Caco-2 (cell line): ENCODE data around the gene MYRF. TPM values are rescaled to one million over a fixed set of nuclear protein-coding genes. Genes with fewer than 3 reads are reported as not detected.

ENCODE experiments used
- BruUV-seq: library from RNA; stranded (reverse); fragments of 400-500 nt; replicated peaks from 2 replicates; lab custom pipeline; 2021; lab: Mats Ljungman, UMichigan
- CTCF ChIA-PET: fragments of 300-600 bp; sonication (Branson Sonifier 250); formaldehyde crosslinking; loops from one replicate; lab custom pipeline; 2022; ENCODE audit warnings: antibody characterized with exemption; lab: Charles Lee
- POLR2A ChIA-PET: fragments of 300-600 bp; sonication (Branson Sonifier 250); formaldehyde crosslinking; loops from one replicate; lab custom pipeline; 2022; ENCODE audit warnings: antibody characterized with exemption; lab: Charles Lee
- DNase-seq, 2 experiments: peaks; one replicate each; pipeline versions ENCODE4 v3.0.0 to v3.0.0-alpha.2; 2020 to 2022
- H3K27me3 ChIP-seq: replicated peaks from 2 replicates; pipeline ENCODE4 v1.6.0; 2011; ENCODE audit warnings: low read length; ENCODE audit not compliant: control insufficient read depth, insufficient read depth
- H3K36me3 ChIP-seq: 2 replicates; pipeline ENCODE4 v1.5.1; 2011; ENCODE audit warnings: low read length; ENCODE audit not compliant: control insufficient read depth, insufficient read depth
- H3K4me1 ChIP-seq: fragments of 250-450 bp; sonication (Bioruptor Pico); 2 replicates; pipeline ENCODE4 v1.5.1; 2020; ENCODE audit warnings: mild to moderate bottlenecking
- H3K4me3 ChIP-seq: 2 replicates; pipeline ENCODE4 v1.5.1; 2011; ENCODE audit warnings: low read depth, mild to moderate bottlenecking, control low read depth, low read length
- H3K9me3 ChIP-seq: fragments of 250-450 bp; sonication (Bioruptor Pico); 2 replicates; pipeline ENCODE4 v1.5.1; 2020; ENCODE audit warnings: mild to moderate bottlenecking, moderate library complexity
- H3K27ac Mint-ChIP-seq: one replicate; pipeline ENCODE4 v1.8.0; 2022; ENCODE audit warnings: mixed read lengths; ENCODE audit not compliant: unreplicated experiment
- H3K27me3 Mint-ChIP-seq: one replicate; pipeline ENCODE4 v1.8.0; 2022; ENCODE audit warnings: mixed read lengths; ENCODE audit not compliant: insufficient read depth, unreplicated experiment
- H3K36me3 Mint-ChIP-seq: one replicate; pipeline ENCODE4 v1.8.0; 2022; ENCODE audit warnings: mild to moderate bottlenecking, mixed read lengths; ENCODE audit not compliant: insufficient read depth, unreplicated experiment
- H3K4me1 Mint-ChIP-seq: one replicate; pipeline ENCODE4 v1.8.0; 2022; ENCODE audit warnings: low read depth, mixed read lengths; ENCODE audit not compliant: unreplicated experiment
- H3K4me3 Mint-ChIP-seq: one replicate; pipeline ENCODE4 v1.8.0; 2022; ENCODE audit warnings: mild to moderate bottlenecking, moderate library complexity, mixed read lengths; ENCODE audit not compliant: unreplicated experiment
- H3K9me3 Mint-ChIP-seq: one replicate; pipeline ENCODE4 v1.8.0; 2022; ENCODE audit warnings: mixed read lengths; ENCODE audit not compliant: unreplicated experiment
- intact Hi-C: fragments of 100-400 bp; cut with micrococcal nuclease; formaldehyde crosslinking; loops from one replicate; pipeline ENCODE4 v1.10.0; 2022; ENCODE audit not compliant: unreplicated experiment
- total RNA-seq: library from RNA; stranded (reverse); gene quantifications from 2 replicates; pipeline ENCODE4 v1.2.3, GENCODE V29; 2022
- TF ChIP-seq, protein P1 (sequence below), 2 experiments: fragments of 200-600 bp in 1 of 2; IDR thresholded peaks; 1 replicate in 1 of 2; 2 replicates in 1 of 2; pipeline versions ENCODE4 v1.5.1 to v1.8.0; 2011 to 2022; ENCODE audit warnings: antibody characterized with exemption in 1 of 2, control low read depth in 1 of 2, inconsistent platforms in 1 of 2, low read depth in 1 of 2, low read length in 1 of 2, mild to moderate bottlenecking in 1 of 2, moderate library complexity in 1 of 2; ENCODE audit not compliant: insufficient read depth in 1 of 2, severe bottlenecking in 1 of 2, unreplicated experiment in 1 of 2

Gene MYRF
- total RNA-seq, 1 experiment from 2014 or later: 169 TPM

DNA sequence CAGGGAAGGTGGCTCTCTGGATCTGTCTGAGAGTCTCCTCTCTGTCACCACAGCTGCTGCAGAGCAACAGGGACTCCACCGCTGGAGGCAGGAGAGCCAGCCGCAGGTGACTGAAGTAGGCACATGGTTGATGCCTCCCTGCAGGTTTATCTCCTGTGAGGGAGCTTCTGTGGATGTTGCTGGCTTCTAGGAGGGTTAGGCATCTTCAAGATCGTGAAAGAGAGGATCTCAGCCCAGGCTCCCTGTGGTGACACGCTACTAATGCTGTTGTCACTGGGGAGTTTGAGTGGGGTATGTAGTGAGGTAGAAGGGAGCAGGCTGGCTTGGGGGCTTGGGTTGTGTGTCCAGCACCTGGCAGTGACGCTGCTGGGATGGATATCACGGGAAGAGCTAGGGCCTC, 38.1 kb upstream of the MYRF start:
- ChIA-PET CTCF (no interaction called here), POLR2A (no interaction called here)
- Histone ChIP-seq H3K36me3 (no peaks in the 10 kb centered on the region), H3K4me1 (peaks cover 19% of the 10 kb centered on the region), H3K4me3 (no peak overlapping the region), H3K9me3 (no peaks in the 10 kb centered on the region), H3K27me3 (no peaks in the 10 kb centered on the region)
- H3K9me3 Mint-ChIP-seq: no peaks in the 10 kb centered on the region
- H3K27ac Mint-ChIP-seq: peak overlapping the region; percentile 30
- H3K4me3 Mint-ChIP-seq: no peak overlapping the region
- intact Hi-C loops: no loop called here
- TF ChIP-seq, protein P1, sequence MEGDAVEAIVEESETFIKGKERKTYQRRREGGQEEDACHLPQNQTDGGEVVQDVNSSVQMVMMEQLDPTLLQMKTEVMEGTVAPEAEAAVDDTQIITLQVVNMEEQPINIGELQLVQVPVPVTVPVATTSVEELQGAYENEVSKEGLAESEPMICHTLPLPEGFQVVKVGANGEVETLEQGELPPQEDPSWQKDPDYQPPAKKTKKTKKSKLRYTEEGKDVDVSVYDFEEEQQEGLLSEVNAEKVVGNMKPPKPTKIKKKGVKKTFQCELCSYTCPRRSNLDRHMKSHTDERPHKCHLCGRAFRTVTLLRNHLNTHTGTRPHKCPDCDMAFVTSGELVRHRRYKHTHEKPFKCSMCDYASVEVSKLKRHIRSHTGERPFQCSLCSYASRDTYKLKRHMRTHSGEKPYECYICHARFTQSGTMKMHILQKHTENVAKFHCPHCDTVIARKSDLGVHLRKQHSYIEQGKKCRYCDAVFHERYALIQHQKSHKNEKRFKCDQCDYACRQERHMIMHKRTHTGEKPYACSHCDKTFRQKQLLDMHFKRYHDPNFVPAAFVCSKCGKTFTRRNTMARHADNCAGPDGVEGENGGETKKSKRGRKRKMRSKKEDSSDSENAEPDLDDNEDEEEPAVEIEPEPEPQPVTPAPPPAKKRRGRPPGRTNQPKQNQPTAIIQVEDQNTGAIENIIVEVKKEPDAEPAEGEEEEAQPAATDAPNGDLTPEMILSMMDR (IDR thresholded peaks at IDR 0.05; ENCODE audit: insufficient read depth in 1 of 2, low read depth in 1 of 2, low read length in 1 of 2, severe bottlenecking in 1 of 2, unreplicated experiment in 1 of 2): no peak
- no peak for DNase-seq
- H3K36me3 Mint-ChIP-seq: peaks cover 5% of the 10 kb centered on the region
- no TSS peak for BruUV-seq
- peaks cover 13% of the 10 kb centered on the region for H3K4me1 Mint-ChIP-seq
- no peaks in the 10 kb centered on the region for H3K27me3 Mint-ChIP-seq

DNA sequence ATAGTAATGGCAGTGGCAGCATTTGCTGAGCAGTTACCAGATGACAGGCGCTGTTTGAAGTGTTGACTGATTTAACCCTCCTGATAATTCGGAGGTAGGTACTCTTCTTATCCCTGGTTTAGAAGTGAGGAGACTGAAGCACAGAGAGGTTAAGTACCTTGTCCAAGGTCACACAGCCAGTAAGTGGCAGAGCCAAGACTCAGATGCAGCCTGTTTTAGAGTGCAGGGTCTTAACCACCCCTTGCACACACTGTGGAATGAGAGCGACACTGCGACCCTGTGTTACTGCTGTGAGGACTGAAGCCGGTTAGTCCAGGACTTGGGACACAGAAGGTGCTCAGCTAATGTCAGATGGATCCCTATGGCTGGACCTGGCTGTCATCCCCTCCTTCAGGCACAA, 37.5 kb upstream of the MYRF start:
- no TSS peak for BruUV-seq
- H3K4me3 ChIP-seq: no peak overlapping the region
- POLR2A ChIA-PET: no interaction called here
- peaks cover 5% of the 10 kb centered on the region for H3K36me3 Mint-ChIP-seq
- TF ChIP-seq, protein P1 (IDR thresholded peaks at IDR 0.05; ENCODE audit: insufficient read depth in 1 of 2, low read depth in 1 of 2, low read length in 1 of 2, severe bottlenecking in 1 of 2, unreplicated experiment in 1 of 2): no peak
- peaks cover 19% of the 10 kb centered on the region for H3K4me1 ChIP-seq
- no peaks in the 10 kb centered on the region for H3K9me3 Mint-ChIP-seq
- no peaks in the 10 kb centered on the region for H3K27me3 ChIP-seq
- DNase-seq: no peak
- H3K36me3 ChIP-seq: no peaks in the 10 kb centered on the region
- no peaks in the 10 kb centered on the region for H3K9me3 ChIP-seq
- H3K27ac Mint-ChIP-seq: no peak overlapping the region
- intact Hi-C loops: loop anchor here (5.0 kb wide), 1 partner anchor 33 kb away; the partner anchor contains the start of gene DAGLA
- H3K27me3 Mint-ChIP-seq: no peaks in the 10 kb centered on the region
- H3K4me1 Mint-ChIP-seq: peaks cover 13% of the 10 kb centered on the region
- H3K4me3 Mint-ChIP-seq: no peak overlapping the region
- CTCF ChIA-PET: interaction anchor here (1.9 kb wide), 1 partner anchor 19 kb away, joined by 9 read pairs; no protein-coding TSS in a partner anchor

DNA sequence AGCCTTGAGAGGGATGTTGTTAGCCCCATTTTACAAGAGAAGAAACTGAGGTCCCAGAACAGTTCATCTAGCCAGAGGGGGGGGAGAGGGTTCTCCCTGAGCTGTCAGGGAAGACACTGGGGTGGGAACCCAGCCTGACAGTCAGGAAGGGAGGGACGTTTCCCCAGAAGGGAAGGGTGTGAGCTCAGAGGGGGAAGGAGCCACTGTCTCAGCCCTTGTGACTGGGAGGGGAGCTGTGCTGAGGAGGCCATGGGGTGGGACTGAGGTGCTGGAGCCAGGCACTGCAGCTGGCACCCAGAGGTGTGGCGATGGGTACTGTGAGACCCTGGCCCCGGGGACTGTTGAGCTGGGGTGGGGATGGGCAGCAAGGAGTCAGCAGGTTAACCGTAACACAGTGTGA, 36.6 kb upstream of the MYRF start:
- no peaks in the 10 kb centered on the region for H3K27me3 Mint-ChIP-seq
- CTCF ChIA-PET: interaction anchor here (1.2 to 1.9 kb wide), 2 partner anchors 12 to 18 kb away, joined by 3 to 9 read pairs; no protein-coding TSS in a partner anchor

More for the DNA sequence above, 36.6 kb upstream of the MYRF start:
- Histone ChIP-seq H3K9me3 (no peaks in the 10 kb centered on the region), H3K4me3 (no peak overlapping the region), H3K4me1 (peaks cover 19% of the 10 kb centered on the region), H3K36me3 (no peaks in the 10 kb centered on the region; the same call in 1 of the 2 replicates), H3K27me3 (no peaks in the 10 kb centered on the region)
- peaks cover 5% of the 10 kb centered on the region for H3K36me3 Mint-ChIP-seq
- POLR2A ChIA-PET: no interaction called here
- no peak overlapping the region for H3K4me3 Mint-ChIP-seq
- no TSS peak for BruUV-seq
- H3K9me3 Mint-ChIP-seq: no peaks in the 10 kb centered on the region
- intact Hi-C loops: loop anchor here (5.0 kb wide), 1 partner anchor 34 kb away; the partner anchor contains the start of gene DAGLA
- peak overlapping the region; percentile 8 for H3K27ac Mint-ChIP-seq
- TF ChIP-seq, protein P1 (IDR thresholded peaks at IDR 0.05; ENCODE audit: insufficient read depth in 1 of 2, low read depth in 1 of 2, low read length in 1 of 2, severe bottlenecking in 1 of 2, unreplicated experiment in 1 of 2): no peak
- peaks cover 13% of the 10 kb centered on the region for H3K4me1 Mint-ChIP-seq
- no peak for DNase-seq
